ENCODE measurements around the gene INSC. TPM values are rescaled to one million over a fixed set of nuclear protein-coding genes. Genes with fewer than 3 reads are reported as not detected.

INSC gene
- total and polyA plus RNA-seq, 2 of the 13 experiments (the other 11 are each of a cell fraction or from before 2014, with no cell fraction given), result 0.09 TPM; not detected in 1

DNA sequence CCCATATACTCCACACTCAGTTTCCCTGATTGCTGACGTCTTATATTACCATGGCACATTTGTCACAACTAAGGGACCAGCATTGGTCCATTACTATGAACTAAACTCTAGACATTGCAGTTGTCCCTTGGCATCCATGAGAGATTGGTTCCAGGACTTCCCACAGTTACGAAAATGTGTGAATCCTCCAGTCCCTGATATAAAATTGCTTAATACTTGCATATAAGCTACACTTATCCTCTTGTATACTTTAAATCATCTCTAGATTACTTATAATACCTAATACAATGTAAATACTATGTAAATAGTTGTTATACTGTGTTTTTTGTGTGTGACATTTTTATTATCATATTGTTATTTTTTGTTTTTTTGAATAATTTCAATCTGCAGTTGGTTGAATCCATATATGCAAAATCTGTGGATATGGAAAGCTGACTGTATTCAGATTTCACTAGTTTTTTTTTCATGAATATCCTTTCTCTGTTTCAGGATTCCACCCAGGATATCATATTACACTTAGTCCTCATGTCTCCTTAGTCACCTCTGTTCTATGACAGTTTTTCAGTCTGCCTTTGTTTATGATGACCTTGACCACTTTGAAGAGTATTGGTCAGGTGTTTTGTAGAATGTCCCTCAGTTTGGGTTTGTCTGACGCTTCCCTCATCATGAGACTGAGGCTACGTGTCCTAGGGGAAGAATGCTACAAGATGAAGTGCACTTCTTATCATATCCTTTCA lies 55.3 kb downstream of the INSC start:
- intact Hi-C loops (cut with micrococcal nuclease; ENCODE audit: unreplicated experiment) (no loop called here), in situ Hi-C loops (cut with HindIII; ENCODE audit: extremely low pct_ligation_motif_present, low pct_unique_long_range_greater_than_20kb) (no loop called here)
- DNase-seq (ENCODE audit: low spot score), result peak; percentile 16
- Histone ChIP-seq H3K4me3 (replicated peaks in 1 of 3; ENCODE audit: insufficient read depth in 1 of 3, low read depth in 2 of 3, low read length in 3 of 3) (no peak overlapping the region), H2AFZ (ENCODE audit: low read length) (no peak overlapping the region), H3K36me3 (replicated peaks in 1 of 2; ENCODE audit: control insufficient read depth in 1 of 2, insufficient read depth in 2 of 2, low read length in 2 of 2) (no peaks in the 10 kb centered on the region), H3K4me1 (ENCODE audit: insufficient read depth, low read length) (no peaks in the 10 kb centered on the region), H3K9me3 (ENCODE audit: low read length) (no peaks in the 10 kb centered on the region), H3K4me2 (ENCODE audit: low read depth, low read length) (no peak overlapping the region), H4K20me1 (ENCODE audit: insufficient read depth, low read length) (no peaks in the 10 kb centered on the region), H3K79me2 (ENCODE audit: insufficient read depth, low read length) (no peaks in the 10 kb centered on the region), H3K27me3 (ENCODE audit: control insufficient read depth in 1 of 2, insufficient read depth in 2 of 2, low read length in 2 of 2) (no peaks in the 10 kb centered on the region), H3K27ac (ENCODE audit: extremely low read length, insufficient read depth, low read length) (no peak overlapping the region), H3K9ac (ENCODE audit: insufficient read depth, low read depth, low read length) (no peak overlapping the region)
- ChIA-PET CTCF (ENCODE audit: low intra/inter-chr PET ratio, low total read pairs) (no interaction called here), POLR2A (no interaction called here)
- TF ChIP-seq ZNF343 (CRISPR knock-in tag; IDR thresholded peaks at IDR 0.05) (no peak), ZNF3 (CRISPR knock-in tag; IDR thresholded peaks at IDR 0.05) (no peak), ZC3H13 (CRISPR knock-in tag; IDR thresholded peaks at IDR 0.05) (no peak), ARNT2 (CRISPR knock-in tag; IDR thresholded peaks at IDR 0.05; ENCODE audit: low read depth) (no peak), ATF7-NPFF (CRISPR knock-in tag; IDR thresholded peaks at IDR 0.05; ENCODE audit: low read depth) (no peak), ZNF451 (CRISPR knock-in tag; IDR thresholded peaks at IDR 0.05) (no peak), CENPT (CRISPR knock-in tag; IDR thresholded peaks at IDR 0.05; ENCODE audit: low read depth) (no peak), ZNF776 (CRISPR knock-in tag; IDR thresholded peaks at IDR 0.05) (no peak), TCF7L2 (IDR thresholded peaks at IDR 0.05; ENCODE audit: low read depth, low read length) (no peak)
- TF ChIP-seq, protein P1, sequence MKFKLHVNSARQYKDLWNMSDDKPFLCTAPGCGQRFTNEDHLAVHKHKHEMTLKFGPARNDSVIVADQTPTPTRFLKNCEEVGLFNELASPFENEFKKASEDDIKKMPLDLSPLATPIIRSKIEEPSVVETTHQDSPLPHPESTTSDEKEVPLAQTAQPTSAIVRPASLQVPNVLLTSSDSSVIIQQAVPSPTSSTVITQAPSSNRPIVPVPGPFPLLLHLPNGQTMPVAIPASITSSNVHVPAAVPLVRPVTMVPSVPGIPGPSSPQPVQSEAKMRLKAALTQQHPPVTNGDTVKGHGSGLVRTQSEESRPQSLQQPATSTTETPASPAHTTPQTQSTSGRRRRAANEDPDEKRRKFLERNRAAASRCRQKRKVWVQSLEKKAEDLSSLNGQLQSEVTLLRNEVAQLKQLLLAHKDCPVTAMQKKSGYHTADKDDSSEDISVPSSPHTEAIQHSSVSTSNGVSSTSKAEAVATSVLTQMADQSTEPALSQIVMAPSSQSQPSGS (CRISPR knock-in tag; IDR thresholded peaks at IDR 0.05), result no peak
- BruUV-seq (replicated peaks), result no TSS peak
- no peak for ATAC-seq
- 1% methylated on average over 4 of the region's 4 CpGs for WGBS (ENCODE audit: low lambda C conversion rate)
- FAIRE-seq, result no peak

Measured in HepG2 (cell line).